HG03039 (cell line): ENCODE data around the gene NT5M.

Experiments
- ATAC-seq: cut with Tn5 transposase; IDR thresholded peaks from one replicate; pipeline ENCODE4 v1.9.1; 2021; ENCODE audit warnings: mild to moderate bottlenecking, moderate library complexity; ENCODE audit not compliant: unreplicated experiment

Gene NT5M

DNA sequence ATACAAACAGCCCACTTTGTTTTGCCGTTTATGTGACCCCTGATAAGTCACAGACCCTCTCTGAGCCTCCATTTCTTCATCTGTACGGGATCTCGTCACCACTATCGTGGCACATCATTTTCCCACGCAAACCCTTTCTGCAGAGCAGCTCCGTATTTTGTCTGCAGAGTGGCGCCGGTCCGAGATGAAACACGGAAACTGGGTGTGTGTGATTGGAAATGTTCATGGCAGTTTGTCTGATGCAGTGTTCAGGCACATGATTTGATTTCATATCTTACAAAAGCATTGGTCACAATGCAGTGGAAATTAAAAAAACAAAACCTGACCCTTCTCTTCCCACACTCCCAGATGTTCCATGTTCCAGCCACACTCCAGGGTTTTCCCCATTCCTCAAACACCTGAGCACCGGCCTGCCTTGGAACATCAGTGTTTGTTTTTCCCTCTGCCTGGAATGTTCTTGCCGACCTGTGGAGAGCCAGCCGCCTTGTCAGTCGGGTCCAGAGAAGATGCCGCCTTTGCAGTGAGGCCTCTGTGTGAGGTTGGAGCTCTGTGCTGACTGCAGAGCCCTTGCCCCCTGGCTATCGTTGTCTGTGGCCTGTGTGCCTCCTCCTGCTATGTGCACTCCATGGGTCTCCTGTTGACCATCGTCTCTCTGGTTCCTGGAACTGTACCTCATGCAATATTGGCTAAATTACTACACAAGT lies 39.2 kb downstream of the NT5M start:
- no peak for ATAC-seq

DNA sequence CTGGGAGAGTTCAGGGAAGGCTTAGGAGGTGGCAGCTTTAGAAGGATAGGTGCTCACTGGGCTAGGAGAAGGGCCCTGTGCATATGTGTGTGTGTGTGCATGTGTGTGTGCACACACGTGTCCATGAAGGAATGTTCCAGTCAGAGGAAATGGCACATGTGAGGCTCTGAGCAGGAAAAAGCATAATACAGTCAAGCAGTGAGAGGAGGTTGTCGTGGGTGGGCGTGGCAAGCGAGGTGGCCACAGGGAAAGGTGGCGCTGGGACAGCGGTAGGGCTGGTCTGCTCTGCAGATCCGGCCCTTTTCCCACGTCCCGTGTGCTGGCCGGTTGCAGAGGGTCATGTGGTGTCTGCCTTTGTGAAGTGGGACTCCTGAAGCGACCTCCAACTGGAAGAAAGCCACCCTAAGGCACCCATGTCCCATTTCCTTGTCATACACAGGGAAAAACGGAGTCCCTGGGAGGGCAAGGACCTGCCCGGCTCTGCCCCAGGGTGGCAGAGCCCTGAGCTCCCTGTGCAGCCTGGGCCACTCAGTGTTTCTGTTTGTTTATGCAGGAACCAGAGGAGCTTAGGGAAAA lies 40.1 kb downstream of the NT5M start:
- no peak for ATAC-seq

DNA sequence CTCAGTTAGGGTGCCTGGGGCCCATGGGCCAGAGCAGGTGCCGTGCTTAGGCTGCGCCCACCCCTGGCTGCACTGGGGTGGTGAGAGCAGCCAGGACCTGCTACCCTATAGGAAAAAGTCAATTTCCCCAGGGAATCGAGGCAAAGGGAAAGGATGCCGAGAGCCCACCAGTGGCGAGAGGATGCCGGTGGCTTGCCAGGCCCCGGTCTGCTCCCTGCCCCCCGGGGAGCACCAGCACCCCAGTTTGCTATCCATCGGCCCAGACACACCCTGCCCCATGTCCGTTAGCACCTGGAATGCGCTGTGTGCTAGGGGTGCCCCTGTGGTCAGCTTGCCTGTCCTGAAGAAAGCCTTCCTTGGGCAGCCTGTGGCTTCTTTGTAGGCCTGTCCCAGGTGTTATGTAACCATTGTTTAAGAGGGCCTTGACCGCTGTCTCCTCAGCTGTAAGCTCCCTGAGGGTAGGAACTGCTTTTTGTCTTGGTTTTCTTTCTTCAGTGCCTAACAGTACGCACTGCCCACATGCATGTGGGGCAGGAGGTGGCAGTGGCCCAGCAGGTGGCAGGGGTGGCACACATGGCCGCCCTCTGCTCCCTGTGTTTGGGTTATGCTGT lies 40.8 kb downstream of the NT5M start:
- no peak for ATAC-seq

DNA sequence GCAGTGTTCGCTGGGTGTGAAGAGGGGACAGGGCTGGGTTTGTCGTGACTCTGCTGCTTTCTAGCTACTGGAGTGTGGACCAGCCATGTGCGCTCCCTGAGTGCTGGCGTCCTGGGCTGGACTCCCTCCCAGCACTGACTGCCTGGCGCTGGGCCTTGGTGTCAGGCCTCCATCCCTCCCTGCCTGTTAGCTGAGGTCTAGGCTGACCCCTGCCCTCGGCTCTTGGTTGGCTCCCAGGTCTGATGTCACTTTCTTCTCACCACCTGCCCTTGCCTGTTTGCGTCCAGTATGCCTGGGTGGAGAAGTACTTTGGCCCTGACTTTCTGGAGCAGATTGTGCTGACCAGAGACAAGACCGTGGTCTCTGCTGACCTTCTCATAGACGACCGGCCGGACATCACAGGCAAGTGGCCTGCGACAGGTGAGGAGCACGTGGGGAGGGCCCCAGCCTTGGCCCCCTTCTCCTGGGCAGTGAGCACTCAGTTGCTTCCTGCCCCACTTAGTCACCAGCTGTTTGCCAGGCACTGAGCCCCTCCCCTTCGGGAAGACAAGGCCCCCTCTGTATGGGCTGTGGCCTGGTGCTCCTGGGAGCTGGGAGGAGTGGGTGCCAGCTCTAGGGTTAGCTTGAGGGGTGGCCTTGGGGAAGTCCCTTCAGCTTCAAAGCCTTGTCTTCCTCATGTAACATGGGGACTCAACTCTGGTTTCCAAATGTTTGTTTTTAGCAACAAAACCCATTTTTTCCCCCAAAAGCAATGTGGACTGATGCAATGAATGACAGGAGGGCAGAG lies 41.5 kb downstream of the NT5M start:
- ATAC-seq, result no peak

DNA sequence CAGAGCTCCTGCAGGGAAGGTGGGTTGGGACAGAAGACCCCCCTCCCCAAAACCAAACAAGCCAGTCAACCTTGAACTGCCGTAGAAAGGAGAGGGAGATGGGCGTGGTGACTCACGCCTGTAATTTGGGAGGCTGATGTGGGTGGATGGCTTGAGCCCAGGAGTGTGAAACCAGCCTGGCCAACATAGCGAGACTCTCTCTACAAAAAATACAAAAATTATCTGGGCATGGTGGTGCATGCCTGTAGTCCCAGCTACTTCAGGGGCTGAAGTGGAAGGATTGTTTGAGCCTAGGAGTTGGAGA lies 42.1 kb downstream of the NT5M start:
- no peak for ATAC-seq

DNA sequence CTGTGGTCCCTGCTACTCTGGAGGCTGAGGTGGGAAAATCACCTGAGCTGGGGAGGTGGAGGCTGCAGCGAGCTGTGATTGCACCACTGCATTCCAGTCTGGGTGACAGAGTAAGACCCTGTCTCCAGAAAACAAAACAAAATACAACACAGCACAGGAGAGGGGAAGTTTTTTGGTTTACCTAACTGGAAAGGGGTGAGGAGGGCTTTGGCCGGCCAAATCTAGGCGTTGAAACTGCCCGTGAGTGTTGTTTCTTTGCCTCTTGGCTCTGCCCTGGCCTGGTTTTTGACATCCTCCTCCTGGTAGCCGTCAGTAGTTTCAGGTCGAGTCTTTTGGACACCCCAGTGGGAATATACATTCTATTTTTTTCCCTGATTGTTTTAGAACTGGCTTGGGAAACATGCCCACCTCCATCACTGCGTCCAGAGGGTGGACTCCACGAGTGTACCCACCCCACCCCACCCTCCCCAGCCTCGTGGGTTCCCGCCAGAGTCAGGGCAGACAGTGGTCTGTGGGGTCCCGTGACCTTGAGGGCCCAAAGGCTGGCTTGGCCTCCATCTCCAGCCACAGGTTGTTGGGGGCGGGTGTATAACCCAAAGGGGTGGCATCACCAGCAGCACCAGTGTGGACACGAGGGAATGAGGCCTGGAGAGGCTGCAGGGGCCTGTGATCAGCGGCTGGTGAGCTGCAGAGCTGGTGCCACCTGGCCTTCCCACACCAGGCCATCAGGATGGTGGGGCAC lies 42.7 kb downstream of the NT5M start:
- ATAC-seq, result no peak

DNA sequence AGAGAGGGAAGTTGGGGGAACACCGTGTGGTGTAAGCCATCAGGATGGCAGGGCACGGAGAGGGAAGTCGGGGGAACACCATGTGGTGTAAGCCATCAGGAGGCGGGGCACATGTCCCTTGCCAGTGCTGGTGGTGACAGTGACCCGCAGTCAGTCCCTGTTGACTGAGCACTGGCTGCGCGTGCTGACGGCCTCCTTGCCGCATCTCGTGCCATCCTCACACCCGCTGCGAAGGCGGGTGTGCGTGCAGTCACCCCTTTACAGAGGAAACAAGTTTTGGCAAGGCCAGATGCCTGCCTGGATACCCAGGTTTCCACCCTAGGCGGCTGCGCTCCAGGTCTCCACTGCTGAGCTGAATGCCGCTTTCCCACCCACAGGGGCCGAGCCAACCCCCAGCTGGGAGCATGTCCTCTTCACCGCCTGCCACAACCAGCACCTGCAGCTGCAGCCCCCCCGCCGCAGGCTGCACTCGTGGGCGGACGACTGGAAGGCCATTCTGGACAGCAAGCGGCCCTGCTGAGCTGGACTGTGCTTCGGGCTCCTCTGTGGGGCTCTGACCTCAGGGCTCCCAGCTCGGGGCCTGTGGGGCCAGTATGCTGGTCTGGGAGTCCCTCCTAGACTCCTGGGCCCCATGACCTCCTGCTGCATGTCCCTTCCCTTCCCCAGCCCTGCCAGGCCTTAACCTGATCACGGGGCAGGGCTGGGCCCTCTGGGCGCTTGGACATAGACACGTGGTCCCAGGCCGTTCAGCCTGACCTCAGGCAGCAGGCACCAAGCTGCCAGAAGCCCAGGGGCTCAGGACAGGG lies 43.5 kb downstream of the NT5M start:
- no peak for ATAC-seq

DNA sequence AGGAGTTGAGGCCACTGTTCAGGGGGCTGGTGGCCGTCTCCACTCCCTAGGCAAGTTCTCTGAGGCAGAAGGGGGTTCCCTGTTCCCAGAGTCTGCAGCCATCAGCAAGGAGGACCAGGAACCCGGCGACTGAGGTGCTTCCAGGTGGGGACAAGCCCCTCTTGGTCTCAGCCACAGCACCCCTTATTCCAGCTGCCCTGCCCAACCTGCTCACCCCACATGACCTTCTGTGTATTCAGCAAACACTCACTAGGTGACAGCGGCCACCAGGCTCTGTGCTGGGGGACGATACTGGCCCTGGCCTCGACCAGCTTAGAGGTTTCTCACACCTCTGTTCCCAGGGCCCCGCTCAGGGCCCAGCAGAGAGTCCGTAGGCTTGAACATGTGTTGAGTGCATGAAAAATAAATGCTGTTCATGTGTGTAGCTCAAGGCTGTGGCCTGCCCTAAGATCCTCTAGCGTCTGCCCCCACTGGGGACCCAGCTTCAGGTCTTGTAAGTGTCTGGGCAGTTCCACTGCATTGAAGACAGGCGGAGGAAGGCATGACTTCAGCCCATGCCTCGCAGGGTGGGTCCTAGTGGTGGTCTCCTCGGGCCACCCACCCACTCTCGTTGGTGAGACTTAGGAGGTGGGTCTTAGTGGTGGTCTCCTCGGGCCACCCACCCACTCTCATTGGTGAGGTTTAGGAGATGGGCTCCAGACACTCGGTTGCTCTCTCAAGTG lies 44.2 kb downstream of the NT5M start:
- ATAC-seq, result no peak

DNA sequence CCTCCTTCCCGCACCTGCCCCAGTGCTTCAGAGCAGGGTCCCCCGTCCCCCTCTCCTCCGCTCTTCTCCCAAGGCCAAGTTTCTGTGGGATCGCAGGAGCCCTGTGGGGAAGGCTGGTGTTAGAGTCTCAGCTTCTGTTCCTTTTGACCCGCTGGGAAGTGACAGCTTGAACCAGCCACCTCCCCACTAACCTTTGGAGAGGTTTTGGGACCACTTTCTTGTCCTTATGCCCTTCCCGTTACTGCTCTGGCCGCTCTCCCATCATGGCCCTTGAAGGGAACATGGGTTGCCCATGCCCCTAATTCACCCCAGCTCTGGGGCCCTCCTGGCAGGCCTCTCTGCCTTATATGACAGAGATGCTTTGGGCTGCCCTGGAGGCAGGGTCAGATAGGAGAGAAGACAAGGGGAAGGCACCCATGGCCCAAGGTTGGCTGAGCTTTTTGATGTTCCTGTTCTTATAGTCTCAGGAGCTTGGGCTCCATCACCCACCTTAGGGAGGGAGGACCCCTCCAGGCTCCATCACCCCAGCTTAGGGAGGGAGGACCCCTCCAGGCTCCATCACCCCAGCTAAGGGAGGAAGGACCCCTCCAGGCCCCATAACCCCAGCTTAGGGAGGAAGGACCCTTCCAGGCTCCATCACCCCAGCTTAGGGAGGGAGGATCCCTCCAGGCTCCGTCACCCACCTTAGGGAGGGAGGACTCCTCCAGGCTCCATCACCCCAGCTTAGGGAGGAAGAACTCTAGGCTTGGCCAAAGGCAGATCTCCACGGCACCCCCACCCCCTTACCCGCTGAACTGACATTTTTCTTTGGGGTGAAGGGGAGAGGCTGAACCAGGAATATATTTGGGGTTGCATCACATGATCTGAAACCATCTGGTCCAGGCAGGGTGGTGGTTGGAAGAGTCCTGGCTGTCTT lies 45.0 kb downstream of the NT5M start:
- no peak for ATAC-seq

DNA sequence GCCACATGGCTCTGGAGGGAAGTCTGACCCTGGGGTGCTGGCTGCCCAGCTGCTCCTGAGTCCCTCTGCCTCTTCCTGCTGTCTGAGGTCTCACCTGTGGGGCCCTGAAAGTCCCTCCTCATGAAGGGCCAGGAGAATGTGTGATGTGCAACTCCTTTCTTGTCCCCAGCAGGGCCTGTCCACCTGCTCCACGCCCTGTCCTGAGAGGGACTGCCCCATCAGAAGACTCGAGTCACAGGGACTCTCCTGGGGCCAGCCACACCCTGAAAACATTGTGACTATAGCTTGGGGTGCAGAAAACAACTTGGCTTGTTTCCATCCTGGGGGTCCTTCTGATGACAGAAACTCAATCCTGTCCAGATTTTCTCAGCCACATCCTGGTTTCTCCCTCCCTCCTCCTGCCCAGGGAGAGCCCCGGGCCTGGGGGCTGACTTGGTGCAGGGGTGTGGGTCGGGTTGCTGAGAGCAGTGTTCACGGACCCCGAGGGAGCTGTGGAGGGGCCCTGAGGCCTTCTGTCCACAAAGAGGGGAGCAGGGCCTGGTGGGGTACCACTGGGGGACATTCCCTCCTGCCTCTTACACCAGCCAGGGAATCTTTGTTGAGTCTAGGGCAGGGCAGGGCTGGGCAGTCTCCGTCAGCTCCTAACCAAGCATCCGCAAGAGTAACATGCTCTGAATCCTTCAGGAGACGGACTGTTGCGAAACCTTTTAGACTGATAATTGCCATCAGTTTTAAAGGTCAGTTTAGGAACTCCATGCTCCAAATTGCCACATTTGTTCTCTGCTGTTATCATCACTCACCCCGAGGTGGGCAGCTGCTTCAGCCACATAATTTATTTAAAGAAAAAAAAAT lies 45.9 kb downstream of the NT5M start:
- no peak for ATAC-seq

DNA sequence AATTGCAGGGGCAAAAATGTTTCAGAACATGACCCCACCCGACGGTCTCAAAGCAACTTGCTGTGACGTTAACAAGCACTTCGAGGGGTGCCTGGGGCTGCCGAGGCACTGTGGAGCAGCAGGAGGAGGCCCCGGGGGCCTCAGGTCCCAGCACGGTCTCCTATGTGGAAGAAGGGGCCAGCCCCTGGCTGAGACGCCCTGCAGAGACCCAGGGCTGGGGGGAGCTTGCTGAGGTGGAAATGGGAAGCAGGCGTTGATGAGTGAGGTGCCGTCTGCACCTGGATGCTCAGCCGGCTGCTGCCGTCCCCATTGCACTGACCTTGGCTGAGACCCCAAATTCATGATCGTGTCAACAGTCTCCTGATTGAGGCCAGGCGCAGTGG lies 46.5 kb downstream of the NT5M start:
- ATAC-seq, result no peak

DNA sequence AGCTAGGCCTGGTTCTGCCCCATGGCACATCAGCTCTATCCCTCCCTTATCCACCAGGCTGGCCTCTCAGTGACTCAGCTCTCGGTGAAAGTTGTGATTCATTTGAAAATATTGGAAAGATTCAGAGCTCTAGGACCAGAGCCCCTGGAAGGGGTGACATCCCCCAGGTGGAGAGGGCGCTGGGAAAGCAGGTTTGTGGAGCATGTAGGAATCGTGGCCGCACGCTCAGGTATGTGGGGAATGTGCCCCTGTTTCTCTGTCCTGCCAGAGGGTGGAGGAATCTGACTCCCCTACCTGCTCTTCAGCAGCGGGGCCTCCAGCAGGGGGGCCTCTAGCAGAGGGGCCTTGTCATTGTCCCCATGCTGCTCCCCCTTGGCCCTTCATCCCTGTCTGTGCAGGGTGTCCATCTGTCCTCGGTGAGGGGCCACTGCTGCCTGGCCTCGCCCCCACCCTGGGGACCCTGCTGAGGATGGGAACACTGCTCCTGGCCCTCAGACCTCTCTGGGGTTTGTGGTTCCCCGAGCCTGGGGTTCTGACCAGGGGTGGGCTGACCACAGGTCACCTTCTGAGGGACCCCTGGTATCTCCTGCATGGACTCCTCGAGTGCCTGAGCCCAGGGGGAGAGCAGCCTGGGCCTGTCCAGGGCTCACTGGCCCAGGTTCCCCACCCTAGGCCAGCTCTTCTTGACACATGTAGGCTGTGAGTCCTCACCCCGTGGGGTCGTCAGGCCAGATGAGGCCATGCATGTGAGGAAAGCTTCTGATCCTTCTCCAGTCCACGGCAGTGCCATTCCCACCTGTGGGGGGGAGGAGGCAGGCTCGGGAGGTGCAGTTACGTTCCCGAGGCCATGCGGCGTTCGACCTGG lies 47.5 kb downstream of the NT5M start:
- no peak for ATAC-seq

DNA sequence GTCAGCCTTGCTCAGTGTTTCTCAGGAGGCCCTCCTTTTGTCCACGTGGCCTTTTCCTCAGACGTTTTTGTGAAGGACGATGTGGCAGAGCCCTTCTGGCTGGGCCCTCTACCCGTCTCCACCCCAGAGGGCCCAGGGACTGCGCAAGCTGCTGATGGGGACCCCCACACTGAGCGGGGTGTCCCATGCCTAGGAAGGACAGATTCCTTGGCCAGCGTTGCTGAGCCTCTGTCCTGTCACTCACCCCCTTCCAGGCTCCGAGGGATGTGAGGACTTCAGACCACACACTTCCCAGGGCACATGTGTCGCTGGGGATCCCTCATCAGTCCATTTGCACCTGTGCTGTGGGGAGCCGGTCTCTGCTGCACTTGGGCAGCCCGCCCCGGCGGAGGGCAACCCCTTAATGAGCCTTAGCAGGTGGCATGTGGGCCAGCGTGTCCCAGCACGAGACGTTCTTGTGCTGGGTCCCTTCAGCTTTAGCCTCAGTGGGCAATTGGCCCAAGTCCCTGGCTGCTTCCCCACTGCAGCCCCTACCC lies 48.3 kb downstream of the NT5M start:
- ATAC-seq, result no peak

DNA sequence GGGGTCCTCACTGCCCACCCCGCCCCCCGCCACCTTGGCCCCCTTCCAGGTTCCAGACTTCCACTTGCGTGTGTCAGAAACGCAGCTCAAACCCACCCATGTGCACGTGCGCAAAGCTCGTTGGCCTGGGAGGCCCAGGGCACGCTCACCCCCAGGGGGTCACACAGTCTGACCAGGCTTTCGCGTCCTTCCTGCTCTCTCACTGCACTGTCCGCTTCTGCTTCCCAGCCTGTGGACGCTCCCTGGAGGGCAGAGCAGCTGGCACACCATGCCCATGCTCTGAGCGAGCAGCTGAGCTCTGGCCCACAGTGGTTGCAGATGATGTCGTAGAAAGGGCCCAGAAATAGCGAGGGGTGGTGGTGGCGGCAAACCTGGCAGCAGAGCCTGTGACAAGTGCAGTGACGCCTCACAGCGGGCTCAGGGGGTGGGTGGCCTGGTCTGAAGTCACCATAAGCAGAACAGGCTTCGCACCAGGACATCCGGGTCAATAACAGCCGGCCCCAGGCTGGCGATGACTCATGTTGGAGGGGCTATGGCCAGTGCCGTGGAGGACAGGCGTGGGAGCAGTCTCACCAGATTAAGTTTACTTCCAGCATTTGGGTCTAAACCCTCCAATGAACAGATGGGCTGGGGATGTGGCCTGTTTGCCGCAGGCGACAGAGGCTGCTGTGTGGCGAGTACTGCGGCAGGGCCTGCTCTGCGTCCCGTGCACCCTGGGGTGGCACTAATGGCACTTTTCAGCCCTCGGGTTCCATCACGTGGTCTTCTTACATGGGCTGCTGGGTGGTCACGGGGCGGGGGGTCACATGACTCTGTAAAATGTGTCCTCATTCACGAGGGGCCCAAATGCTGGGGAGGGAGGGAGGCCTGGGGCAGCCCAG lies 49.0 kb downstream of the NT5M start:
- no peak for ATAC-seq

DNA sequence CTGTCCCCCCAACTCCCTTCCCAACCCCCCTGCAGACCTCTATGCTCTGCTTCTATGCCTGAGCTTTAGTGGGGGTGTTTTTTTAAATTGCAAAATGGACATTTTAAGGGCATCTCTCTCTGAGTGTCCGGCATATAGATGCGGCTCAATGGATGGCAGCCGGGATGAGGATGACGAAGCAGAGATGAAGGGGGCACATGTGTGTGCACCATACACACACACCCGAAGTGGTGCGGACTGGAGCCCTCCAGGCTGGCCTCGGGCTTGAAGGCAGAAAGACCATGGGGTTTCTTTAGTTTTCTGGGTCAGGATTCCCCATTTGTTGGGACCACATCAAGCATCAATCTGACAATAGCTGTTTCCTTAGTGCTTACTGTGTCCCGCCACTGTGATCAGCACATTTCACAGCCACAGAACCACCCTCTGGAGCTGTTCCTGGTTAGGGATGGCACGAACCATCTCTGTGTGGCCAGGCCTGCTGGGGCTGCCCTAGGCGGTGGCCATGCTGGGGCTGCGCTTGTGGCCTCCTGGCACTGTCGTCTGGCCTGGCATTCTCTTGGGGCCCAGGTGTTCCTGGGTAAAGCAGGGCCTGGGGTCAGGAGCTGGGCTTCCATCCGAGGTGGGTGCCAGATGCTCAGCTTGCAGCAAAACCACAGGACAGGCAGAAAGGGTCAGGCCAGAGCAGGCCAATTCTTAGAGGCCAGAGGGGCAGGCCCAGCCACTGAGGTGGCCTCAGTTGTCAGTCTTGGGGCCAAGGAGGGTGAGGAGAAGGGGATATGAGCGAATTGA lies 49.9 kb downstream of the NT5M start:
- ATAC-seq, result no peak
